Epithelial cell of proximal tubule (primary cell): ENCODE data around the gene NISCH. TPM values are rescaled to one million over a fixed set of nuclear protein-coding genes. Genes with fewer than 3 reads are reported as not detected.

ENCODE experiments used
- DNase-seq: peaks from one replicate; pipeline ENCODE4 v3.0.0-alpha.2; 2011; ENCODE audit warnings: low read depth
- H3K4me3 ChIP-seq: 2 replicates; pipeline ENCODE4 v1.5.1; 2011; ENCODE audit warnings: low read depth, mild to moderate bottlenecking, low read length
- total RNA-seq: library from RNA; depleted of rRNA; stranded (reverse); fragments of >200 nt; gene quantifications from 2 replicates; pipeline ENCODE4 v1.2.3, GENCODE V29; 2015
- TF ChIP-seq, protein P1 (sequence below): conservative IDR thresholded peaks from 2 replicates; pipeline ENCODE4 v1.5.1; 2012; ENCODE audit warnings: low read depth, mild to moderate bottlenecking, low read length

NISCH gene
- total RNA-seq, 1 donor from 2014 or later, result 40.8 TPM

DNA sequence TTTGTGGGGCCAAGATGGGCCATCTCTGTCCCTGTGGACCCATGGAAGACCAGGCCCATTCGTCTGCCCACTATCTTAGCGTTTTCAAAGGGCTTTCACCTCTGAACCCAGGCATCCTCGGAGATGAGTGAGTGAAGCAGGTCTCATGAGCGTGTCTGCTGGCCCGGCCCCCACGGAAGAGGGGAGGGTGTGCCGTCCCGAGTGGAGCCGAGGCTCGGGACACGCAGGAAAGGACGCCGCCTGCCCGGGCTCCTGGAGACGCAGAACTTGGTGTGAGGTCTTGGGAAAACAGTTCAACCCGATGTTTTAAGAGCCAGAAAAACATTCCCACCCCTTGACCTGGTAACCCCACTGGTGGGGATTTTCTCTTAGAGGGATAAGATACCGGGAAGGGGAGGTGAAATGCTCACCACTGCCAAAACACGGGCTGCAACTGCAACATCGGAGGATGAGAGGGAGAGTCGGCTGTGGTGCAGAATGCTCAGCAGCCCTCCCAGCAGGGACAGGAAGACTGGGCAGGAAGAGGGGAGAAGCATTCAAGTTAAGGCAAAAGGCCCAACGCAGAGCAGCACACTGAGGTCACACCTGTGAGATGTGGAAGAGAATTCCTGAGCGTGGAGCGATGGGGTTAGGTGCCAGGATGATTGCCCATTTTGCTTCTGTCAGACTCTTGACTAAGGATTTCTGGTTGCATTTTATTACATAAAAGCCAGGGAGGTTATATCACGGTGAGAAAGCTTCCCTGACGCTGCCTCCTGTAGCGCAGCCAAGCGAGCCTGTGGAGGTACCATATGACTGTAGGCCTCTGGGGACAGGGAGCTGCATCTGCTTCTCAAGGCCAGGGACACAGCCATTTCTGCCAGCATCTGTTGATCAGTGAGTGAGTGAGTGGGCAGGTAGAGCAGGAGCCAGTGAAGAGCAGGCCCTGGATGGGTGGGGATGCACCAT, 25.6 kb downstream of the NISCH start:
- no peak for DNase-seq
- H3K4me3 ChIP-seq, result no peak overlapping the region
- TF ChIP-seq, protein P1, sequence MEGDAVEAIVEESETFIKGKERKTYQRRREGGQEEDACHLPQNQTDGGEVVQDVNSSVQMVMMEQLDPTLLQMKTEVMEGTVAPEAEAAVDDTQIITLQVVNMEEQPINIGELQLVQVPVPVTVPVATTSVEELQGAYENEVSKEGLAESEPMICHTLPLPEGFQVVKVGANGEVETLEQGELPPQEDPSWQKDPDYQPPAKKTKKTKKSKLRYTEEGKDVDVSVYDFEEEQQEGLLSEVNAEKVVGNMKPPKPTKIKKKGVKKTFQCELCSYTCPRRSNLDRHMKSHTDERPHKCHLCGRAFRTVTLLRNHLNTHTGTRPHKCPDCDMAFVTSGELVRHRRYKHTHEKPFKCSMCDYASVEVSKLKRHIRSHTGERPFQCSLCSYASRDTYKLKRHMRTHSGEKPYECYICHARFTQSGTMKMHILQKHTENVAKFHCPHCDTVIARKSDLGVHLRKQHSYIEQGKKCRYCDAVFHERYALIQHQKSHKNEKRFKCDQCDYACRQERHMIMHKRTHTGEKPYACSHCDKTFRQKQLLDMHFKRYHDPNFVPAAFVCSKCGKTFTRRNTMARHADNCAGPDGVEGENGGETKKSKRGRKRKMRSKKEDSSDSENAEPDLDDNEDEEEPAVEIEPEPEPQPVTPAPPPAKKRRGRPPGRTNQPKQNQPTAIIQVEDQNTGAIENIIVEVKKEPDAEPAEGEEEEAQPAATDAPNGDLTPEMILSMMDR, result no peak

DNA sequence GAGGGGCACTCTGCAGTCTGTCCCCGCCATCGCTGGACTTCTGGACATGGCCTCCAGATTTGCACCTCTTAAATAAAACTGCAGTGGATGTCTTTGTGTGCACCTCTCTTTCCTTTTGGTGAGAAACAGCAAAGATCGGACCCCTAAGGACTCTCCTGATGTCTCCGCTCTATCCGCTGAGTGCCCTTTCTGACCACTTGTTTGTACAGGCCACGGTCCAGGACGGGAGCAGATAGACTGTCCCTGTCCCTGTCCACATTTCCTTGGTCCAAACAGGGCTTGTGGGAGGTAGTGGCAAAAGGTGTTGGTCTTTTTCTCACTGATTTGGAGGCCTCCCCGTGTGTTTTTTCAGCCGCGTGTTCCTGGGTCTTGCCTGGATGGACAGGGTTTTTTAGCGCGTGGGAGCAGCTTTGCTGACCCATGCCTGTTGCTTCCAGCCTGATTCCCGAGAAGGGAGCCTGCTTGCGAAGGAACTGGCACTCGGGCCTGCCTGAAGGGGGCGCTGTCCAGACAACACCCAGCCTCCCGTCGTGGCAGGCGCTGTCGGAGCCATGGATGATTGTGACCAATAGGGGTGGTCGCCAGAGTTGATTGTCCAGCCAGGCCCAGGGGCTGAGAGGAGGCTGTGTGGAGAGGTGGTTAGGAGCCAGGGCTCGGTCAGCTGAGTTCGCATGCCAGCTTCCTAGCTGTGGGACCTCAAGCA, 26.6 kb downstream of the NISCH start:
- TF ChIP-seq, protein P1, result peak; percentile 51
- no peak overlapping the region for H3K4me3 ChIP-seq
- DNase-seq, result no peak

DNA sequence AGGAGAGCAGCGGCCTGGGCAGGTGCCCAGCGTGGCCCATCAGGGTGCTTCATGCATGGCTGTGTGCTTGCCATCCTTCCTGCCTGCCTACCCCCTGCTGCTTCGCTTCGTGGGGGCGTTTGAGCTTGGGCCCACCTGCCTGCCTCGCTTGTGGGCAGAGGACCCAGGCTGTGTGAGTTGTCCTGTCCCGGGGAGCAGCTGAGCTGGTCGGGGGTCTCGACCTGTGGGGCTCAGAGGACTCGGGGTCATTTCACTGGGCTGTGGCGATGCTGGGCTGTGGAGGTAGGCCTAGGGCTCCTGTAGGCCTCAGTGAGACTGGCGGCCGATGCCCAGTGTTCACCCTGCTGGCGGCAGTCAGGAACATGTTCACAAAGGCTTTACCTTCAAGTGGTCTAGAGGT, 27.7 kb downstream of the NISCH start:
- TF ChIP-seq, protein P1, result no peak
- H3K4me3 ChIP-seq, result no peak overlapping the region
- no peak for DNase-seq

DNA sequence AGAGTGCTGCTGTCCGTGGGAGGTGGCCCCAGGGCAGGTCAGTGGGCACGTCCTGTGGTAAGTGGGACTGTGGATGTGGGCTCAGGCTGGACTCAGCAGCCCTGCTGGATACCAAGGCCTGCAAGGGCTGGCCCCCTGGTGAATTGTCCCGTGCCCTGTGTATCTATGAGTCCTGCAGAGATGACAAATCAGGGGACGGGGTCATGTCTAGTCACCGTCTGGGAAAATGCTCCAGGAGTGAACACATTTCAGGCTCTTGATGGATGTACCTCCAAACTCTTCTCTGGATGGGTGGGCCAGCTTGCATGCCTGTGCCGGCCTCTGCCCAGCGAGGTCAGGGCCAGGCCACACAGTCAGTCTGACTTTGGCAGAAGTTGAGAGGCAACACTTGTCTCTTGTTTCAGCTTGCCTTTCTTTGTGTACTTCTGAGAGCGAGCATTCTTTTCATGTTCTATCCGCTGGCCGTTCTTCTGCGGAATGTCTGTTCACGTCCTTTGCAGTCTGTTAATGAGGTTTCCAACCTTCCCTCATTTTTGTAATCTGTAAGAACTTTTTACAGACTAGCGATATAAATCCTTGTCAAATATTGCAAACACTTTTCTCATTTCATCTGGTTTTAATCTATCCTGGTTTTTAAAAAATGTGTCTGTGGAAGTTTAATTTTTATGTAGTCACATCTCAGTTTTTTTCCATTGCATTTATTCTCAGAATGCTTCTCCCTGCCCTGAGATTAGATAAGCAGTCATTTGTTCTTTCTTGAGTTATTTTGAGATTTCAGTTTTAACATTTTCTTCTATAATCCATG, 28.4 kb downstream of the NISCH start:
- TF ChIP-seq, protein P1, result no peak
- DNase-seq, result no peak

DNA sequence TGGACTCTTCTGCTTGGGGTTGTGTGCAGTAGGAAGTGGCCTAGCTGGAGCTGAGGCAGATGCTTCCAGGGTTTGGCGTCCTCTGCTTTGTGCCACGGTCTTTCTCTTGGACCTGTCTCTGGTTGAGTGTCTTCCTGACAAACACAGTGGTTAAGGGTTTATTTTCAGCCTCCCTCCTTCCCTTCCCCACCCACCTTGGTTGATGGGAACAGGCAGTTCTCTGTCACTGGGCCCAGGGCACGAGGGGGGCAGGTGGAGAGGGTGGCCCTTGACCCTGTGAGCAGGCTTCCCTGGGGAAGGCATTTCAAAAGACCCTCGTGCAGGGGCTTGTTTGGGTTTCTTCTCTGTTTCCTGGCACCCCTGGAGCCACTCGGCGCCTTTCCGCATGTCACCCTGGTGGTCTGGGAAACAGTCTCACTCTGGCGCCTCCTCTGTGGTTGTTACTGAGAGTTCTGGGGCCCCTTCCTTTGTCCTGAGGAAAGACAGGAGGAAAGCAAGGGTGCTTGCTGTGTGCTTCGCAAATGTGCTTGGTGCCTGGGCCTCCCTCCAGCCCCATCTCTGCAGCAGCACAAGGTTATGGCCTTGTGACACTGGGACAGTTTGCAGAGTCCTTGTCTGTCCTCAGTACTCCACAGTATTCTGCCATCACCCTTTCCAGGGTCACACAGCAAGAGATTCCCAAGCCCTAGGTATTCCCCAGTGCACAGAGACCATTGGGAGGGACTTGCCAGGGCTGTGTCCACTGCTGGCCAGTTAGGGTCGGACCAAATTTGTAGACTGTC, 29.5 kb downstream of the NISCH start:
- no peak overlapping the region for H3K4me3 ChIP-seq
- DNase-seq, result no peak
- TF ChIP-seq, protein P1, result no peak

More for the DNA sequence above, 28.4 kb downstream of the NISCH start:
- no peak overlapping the region for H3K4me3 ChIP-seq
